HCT116 (cell line): ENCODE data around the gene ANKRD23. TPM values are rescaled to one million over a fixed set of nuclear protein-coding genes. Genes with fewer than 3 reads are reported as not detected.
"Not testable (repeated sequence)": the region's sequence is repeated elsewhere in the genome, so short reads cannot be mapped to it uniquely, and the experiment has no call there.

Experiments
- ATAC-seq: fragments of 200-7000 bp; cut with Tn5 transposase; 2 replicates; pipeline ENCODE4 v1.9.1; 2020; ENCODE audit warnings: mild to moderate bottlenecking, moderate library complexity
- BruUV-seq: library from RNA; stranded (reverse); fragments of 400-500 nt; replicated peaks from 2 replicates; lab custom pipeline; 2021; lab: Mats Ljungman, UMichigan
- CTCF ChIA-PET: fragments of 300-600 bp; sonication (Branson Sonifier 250); formaldehyde crosslinking; loops from one replicate; lab custom pipeline; 2021; ENCODE audit warnings: antibody characterized with exemption; lab: Charles Lee
- POLR2A ChIA-PET: fragments of 300-600, 350-600 bp; sonication (Branson Sonifier 250); formaldehyde crosslinking; loops from one replicate; lab custom pipeline; 2021; ENCODE audit warnings: antibody characterized with exemption; lab: Charles Lee
- RAD21 ChIA-PET, 2 experiments: fragments of 300-600 bp; sonication (Branson Sonifier 250); formaldehyde crosslinking; loops; one replicate each; lab custom pipeline; 2023; ENCODE audit warnings: low total read pairs in 2 of 2; ENCODE audit not compliant: uncharacterized antibody in 2 of 2, unreplicated experiment in 2 of 2, low non-redundant PET in 1 of 2; lab: Charles Lee
- DNase-seq: peaks from one replicate; pipeline ENCODE4 v3.0.0-alpha.2; 2010; ENCODE audit warnings: low read depth, low spot score
- H2AFZ ChIP-seq: fragments of 200-600 bp; shearing (Covaris generic), sonication (generic); 2 replicates; pipeline ENCODE4 v1.6.1; 2017; ENCODE audit warnings: low read depth, mixed run types, mixed read lengths, antibody characterized with exemption, low read length; ENCODE audit not compliant: poor library complexity, severe bottlenecking
- H3K27ac ChIP-seq: 2 replicates; pipeline ENCODE4 v1.5.1; 2012; ENCODE audit warnings: low read depth, low read length
- H3K27me3 ChIP-seq: fragments of 200-600 bp; sonication (generic); 2 replicates; pipeline ENCODE4 v1.6.1; 2016; ENCODE audit warnings: mixed run types, low read length, mixed read lengths; ENCODE audit not compliant: insufficient read depth
- H3K36me3 ChIP-seq, 2 experiments: fragments of 200-500 bp in 1 of 2; fragments of 200-600 bp in 1 of 2; sonication (Bioruptor generic) in 1 of 2; sonication (generic) in 1 of 2; 2 replicates each; pipeline versions ENCODE4 v1.5.1 to v1.6.1; 2014 to 2016; ENCODE audit warnings: low read length in 2 of 2, inconsistent platforms in 1 of 2, mixed read lengths in 1 of 2, mixed run types in 1 of 2; ENCODE audit not compliant: insufficient read depth in 2 of 2, control insufficient read depth in 1 of 2
- H3K4me1 ChIP-seq, 2 experiments: fragments of 200-600 bp in 1 of 2; sonication (generic) in 1 of 2; 2 replicates each; pipeline versions ENCODE4 v1.5.1 to v1.6.1; 2012 to 2017; ENCODE audit warnings: low read length in 2 of 2, inconsistent platforms in 1 of 2, mild to moderate bottlenecking in 1 of 2, mixed read lengths in 1 of 2, mixed run types in 1 of 2, moderate library complexity in 1 of 2; ENCODE audit not compliant: insufficient read depth in 2 of 2, control insufficient read depth in 1 of 2
- H3K4me2 ChIP-seq: fragments of 200-600 bp; sonication (generic); 2 replicates; pipeline ENCODE4 v1.6.1; 2017; ENCODE audit warnings: mixed run types, low read length, mixed read lengths
- H3K4me3 ChIP-seq, 2 experiments: fragments of 200-600 bp in 1 of 2; sonication (generic) in 1 of 2; replicated peaks in 1 of 2; 2 replicates each; pipeline ENCODE4 v1.5.1; 2011 to 2016; ENCODE audit warnings: low read length in 2 of 2, control low read depth in 1 of 2, low read depth in 1 of 2, mild to moderate bottlenecking in 1 of 2, mixed read lengths in 1 of 2, mixed run types in 1 of 2
- H3K79me2 ChIP-seq: fragments of 200-600 bp; sonication (generic); 2 replicates; pipeline ENCODE4 v1.6.1; 2017; ENCODE audit warnings: mild to moderate bottlenecking, mixed run types, low read length, moderate library complexity, mixed read lengths; ENCODE audit not compliant: insufficient read depth
- H3K9ac ChIP-seq: fragments of 200-600 bp; sonication (generic); 2 replicates; pipeline ENCODE4 v1.6.1; 2016; ENCODE audit warnings: low read length, mixed read lengths
- H3K9me2 ChIP-seq: fragments of 200-600 bp; sonication (generic), shearing (Covaris generic); 2 replicates; pipeline ENCODE4 v1.6.1; 2017; ENCODE audit warnings: mixed run types, mild to moderate bottlenecking, moderate library complexity; ENCODE audit not compliant: insufficient read depth
- H3K9me3 ChIP-seq, 2 experiments: fragments of 200-500 bp in 1 of 2; fragments of 200-600 bp in 1 of 2; sonication (Bioruptor generic) in 1 of 2; sonication (generic) in 1 of 2; 2 replicates each; pipeline ENCODE4 v1.6.1; 2014 to 2017; ENCODE audit warnings: low read length in 2 of 2, mixed read lengths in 2 of 2, inconsistent platforms in 1 of 2, low read depth in 1 of 2, mild to moderate bottlenecking in 1 of 2, mixed run types in 1 of 2, moderate library complexity in 1 of 2; ENCODE audit not compliant: control insufficient read depth in 1 of 2, insufficient read depth in 1 of 2
- H4K20me1 ChIP-seq: fragments of 200-600 bp; sonication (generic), shearing (Covaris generic); 2 replicates; pipeline ENCODE4 v1.6.1; 2017; ENCODE audit warnings: mixed run types, mild to moderate bottlenecking, moderate library complexity; ENCODE audit not compliant: insufficient read depth
- CBX3 ChIP-seq: IDR thresholded peaks from 2 replicates; pipeline ENCODE4 v1.6.1; 2012; ENCODE audit warnings: low read depth
- EGR1 ChIP-seq: IDR thresholded peaks from 2 replicates; pipeline ENCODE4 v1.6.1; 2012; ENCODE audit warnings: low read depth
- EZH2 ChIP-seq: fragments of 200-600 bp; sonication (generic); IDR thresholded peaks from 2 replicates; pipeline ENCODE4 v1.6.1; 2017; ENCODE audit warnings: antibody characterized with exemption, mixed run types
- MAX ChIP-seq: IDR thresholded peaks from 2 replicates; pipeline ENCODE4 v1.6.1; 2012
- POLR2A ChIP-seq: IDR thresholded peaks from 2 replicates; pipeline ENCODE4 v1.7.0; 2011; ENCODE audit warnings: borderline replicate concordance; ENCODE audit not compliant: insufficient read depth, insufficient read length; ENCODE audit errors: extremely low read depth
- TCF7L2 ChIP-seq: IDR thresholded peaks from 2 replicates; pipeline ENCODE4 v1.7.0; 2011; ENCODE audit warnings: borderline replicate concordance, inconsistent platforms; ENCODE audit not compliant: insufficient read depth, insufficient read length; ENCODE audit errors: extremely low read depth
- YY1 ChIP-seq: IDR thresholded peaks from 2 replicates; pipeline ENCODE4 v1.6.1; 2011; ENCODE audit warnings: low read length, low read depth, moderate library complexity, mild to moderate bottlenecking; ENCODE audit not compliant: insufficient replicate concordance; ENCODE audit errors: extremely low read depth
- ZBTB33 ChIP-seq: IDR thresholded peaks from 2 replicates; pipeline ENCODE4 v1.6.1; 2011; ENCODE audit warnings: mild to moderate bottlenecking, low read length, moderate library complexity; ENCODE audit not compliant: insufficient replicate concordance; ENCODE audit errors: extremely low read depth
- intact Hi-C: fragments of 100-400 bp; cut with micrococcal nuclease; formaldehyde crosslinking; loops from 2 replicates; pipeline ENCODE4 v1.10.0; 2022
- total RNA-seq: library from RNA; stranded (reverse); gene quantifications from one replicate; pipeline ENCODE4 v1.2.1, GENCODE V29; 2021; ENCODE audit not compliant: unreplicated experiment

ANKRD23 gene
- total RNA-seq, 1 experiment from 2014 or later: 1.4 TPM

- intact Hi-C loops: no loop called here
- Histone ChIP-seq H4K20me1 (no peaks in the 10 kb centered on the region), H3K9ac (no peak overlapping the region), H3K4me2 (no peak overlapping the region), H3K27me3 (no peaks in the 10 kb centered on the region), H3K4me3 (no peak overlapping the region), H2AFZ (no peak overlapping the region), H3K4me1 (no peaks in the 10 kb centered on the region), H3K9me3 (no peaks in the 10 kb centered on the region), H3K79me2 (no peaks in the 10 kb centered on the region)
- ChIA-PET POLR2A (interaction anchor here (1.0 kb wide), 1 partner anchor 10 kb away, joined by 3 read pairs; the partner anchor contains the start of gene CNNM3), CTCF (interaction anchor here (0.9 kb wide), 1 partner anchor 10 kb away, joined by 3 read pairs; the partner anchor contains the start of gene CNNM3), RAD21 (no interaction called here)
- ATAC-seq (no peak), DNase-seq (no peak)
- TF ChIP-seq EZH2 (no peak), ZBTB33 (no peak), TCF7L2 (no peak), POLR2A (no peak), MAX (no peak), EGR1 (no peak), YY1 (no peak), CBX3 (no peak)
- TF ChIP-seq, all 23 proteins: peak for 0
- no TSS peak for BruUV-seq
- Histone ChIP-seq H3K36me3 (peaks cover 0 to 5% of the 10 kb centered on the region in 2 experiments; a peak in 3 of 4 replicates), H3K27ac (no peak overlapping the region), H3K9me2 (no peaks in the 10 kb centered on the region)
Measured at GRCh38 chr2:96806468-96807126, 37.2 kb downstream of the ANKRD23 start.

- POLR2A ChIA-PET: interaction anchor here (1.0 kb wide), 1 partner anchor 10 kb away, joined by 3 read pairs; the partner anchor contains the start of gene CNNM3
- RAD21 ChIA-PET, BruUV-seq: not testable (repeated sequence)
Measured at GRCh38 chr2:96805946-96806345, 37.9 kb downstream of the ANKRD23 start.

More at GRCh38 chr2:96805946-96806345, 37.9 kb downstream of the ANKRD23 start:
- H3K4me1 ChIP-seq, H3K9me3 ChIP-seq, CTCF ChIA-PET, H3K4me2 ChIP-seq, H3K9ac ChIP-seq, H3K4me3 ChIP-seq, H3K36me3 ChIP-seq, H3K27me3 ChIP-seq, DNase-seq, H3K9me2 ChIP-seq, H3K27ac ChIP-seq, H2AFZ ChIP-seq, intact Hi-C loops, ATAC-seq, H3K79me2 ChIP-seq, H4K20me1 ChIP-seq: not testable (repeated sequence)
